Measurements from ENCODE around the gene RPP25L.

- TF ChIP-seq, protein P1, sequence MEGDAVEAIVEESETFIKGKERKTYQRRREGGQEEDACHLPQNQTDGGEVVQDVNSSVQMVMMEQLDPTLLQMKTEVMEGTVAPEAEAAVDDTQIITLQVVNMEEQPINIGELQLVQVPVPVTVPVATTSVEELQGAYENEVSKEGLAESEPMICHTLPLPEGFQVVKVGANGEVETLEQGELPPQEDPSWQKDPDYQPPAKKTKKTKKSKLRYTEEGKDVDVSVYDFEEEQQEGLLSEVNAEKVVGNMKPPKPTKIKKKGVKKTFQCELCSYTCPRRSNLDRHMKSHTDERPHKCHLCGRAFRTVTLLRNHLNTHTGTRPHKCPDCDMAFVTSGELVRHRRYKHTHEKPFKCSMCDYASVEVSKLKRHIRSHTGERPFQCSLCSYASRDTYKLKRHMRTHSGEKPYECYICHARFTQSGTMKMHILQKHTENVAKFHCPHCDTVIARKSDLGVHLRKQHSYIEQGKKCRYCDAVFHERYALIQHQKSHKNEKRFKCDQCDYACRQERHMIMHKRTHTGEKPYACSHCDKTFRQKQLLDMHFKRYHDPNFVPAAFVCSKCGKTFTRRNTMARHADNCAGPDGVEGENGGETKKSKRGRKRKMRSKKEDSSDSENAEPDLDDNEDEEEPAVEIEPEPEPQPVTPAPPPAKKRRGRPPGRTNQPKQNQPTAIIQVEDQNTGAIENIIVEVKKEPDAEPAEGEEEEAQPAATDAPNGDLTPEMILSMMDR (IDR thresholded peaks at IDR 0.05): peak; percentile 75 to 91 (median 82)
- TF ChIP-seq POLR2A (IDR thresholded peaks at IDR 0.05): no peak
Measured at GRCh38 chr9:34612788-34613390, 992 bp upstream of the RPP25L start.

Data from esophagus squamous epithelium (tissue), 4 donors.